HG02678 (cell line): Measurements from ENCODE around the gene VOPP1.
"Not testable (repeated sequence)": the region's sequence is repeated elsewhere in the genome, so short reads cannot be mapped to it uniquely, and the experiment has no call there.

Source experiments
- ATAC-seq: cut with Tn5 transposase; IDR thresholded peaks from one replicate; pipeline ENCODE4 v1.9.1; 2021; ENCODE audit warnings: mild to moderate bottlenecking, moderate library complexity; ENCODE audit not compliant: unreplicated experiment

The VOPP1 gene

GRCh38 chr7:55582656-55583055 lies 10.4 kb upstream of the VOPP1 start:
- ATAC-seq, result not testable (repeated sequence)

- ATAC-seq, result no peak
These were observed 4.5 kb upstream of the VOPP1 start for GRCh38 chr7:55576753-55577152.

- no peak for ATAC-seq
These were observed 3.4 kb upstream of the VOPP1 start for GRCh38 chr7:55575733-55576132.

- ATAC-seq, result no peak
These were observed 2.8 kb upstream of the VOPP1 start for GRCh38 chr7:55575098-55575497.

DNA sequence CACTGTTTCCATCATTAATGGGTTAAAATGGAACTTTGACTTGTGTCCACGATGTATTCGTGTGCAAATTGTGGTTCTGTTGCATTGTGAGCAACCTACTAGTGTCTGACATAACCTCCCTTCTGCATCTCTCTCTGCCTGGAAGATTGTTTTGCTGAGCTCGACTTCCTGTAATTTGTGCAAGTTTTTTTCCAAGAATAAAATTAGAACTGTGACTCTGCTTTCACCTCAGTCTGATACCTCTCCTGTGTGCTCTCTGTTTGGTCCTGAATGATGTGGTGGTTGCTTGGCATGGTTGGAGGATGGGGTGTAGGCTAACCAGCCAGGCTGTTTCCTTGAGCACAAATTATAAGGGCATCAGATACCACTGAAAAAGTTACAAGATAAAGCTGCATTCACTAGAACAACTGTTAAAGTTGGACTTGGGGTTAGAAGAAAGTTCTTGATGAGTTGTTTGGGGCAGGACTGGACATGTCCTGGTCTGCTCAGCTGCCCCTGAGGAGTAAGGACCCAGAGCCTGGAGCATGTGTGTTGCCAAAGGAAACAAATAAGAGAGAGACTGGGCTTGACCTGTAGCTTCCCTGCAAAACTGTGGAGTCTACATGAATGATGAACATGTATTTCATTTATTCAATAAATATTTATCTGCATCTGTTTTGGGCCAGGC lies 1.9 kb upstream of the VOPP1 start:
- ATAC-seq, result no peak

DNA sequence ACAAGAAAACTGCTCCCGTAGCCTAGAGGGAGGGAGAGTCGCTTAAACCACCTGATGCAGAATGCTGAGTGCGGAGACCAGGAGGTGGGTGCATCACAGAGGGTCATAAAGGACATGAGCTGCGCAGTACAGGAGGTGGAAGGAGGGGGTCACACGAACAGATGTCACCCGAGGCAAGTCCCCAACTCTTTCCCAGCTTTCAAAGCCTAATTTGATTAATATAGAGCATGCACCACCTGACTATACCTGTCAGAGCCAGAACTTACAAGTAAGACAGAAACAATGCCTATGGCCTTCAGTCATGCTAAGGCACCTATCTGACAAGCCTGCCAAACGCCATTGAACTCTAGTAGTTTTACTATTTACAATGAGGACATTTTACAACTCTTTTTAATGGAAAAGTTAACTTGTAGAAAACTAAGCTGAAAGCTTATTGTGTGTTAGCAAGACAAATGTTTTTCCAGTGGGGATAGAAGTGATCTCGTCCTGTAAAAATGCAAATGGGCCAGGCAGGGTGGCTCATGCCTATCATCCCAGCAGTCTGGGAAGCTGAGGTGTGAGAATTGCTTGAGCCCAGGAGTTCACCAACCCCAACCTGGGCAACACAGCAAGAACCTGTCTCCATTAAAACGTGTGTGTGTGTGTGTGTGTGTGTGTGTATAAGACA lies 1.1 kb upstream of the VOPP1 start:
- ATAC-seq, result no peak

- peak; percentile 17 for ATAC-seq
These were observed 558 bp downstream of the VOPP1 start for GRCh38 chr7:55571511-55572377.

DNA sequence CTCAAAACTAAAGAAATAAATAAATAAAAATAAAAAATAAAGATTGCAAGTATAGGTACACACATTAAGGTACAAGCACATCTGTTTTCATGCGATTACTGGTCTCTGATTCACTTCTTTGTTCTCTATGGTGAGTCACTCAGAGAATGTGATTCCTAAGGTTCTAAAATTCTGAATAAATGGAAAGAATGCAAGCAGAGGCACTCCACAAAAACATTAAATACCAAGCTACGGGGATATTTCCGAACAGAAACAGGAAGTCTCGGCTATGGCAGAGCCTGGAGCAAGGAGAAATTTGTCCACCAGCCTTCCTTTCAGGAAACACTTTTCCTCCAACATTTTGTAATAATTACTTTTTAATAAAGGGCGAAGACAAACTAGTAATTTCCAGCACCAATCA lies 1.4 kb downstream of the VOPP1 start:
- ATAC-seq, result no peak

- ATAC-seq, result peak; percentile 33
These were observed 2.0 kb downstream of the VOPP1 start for GRCh38 chr7:55570218-55570873.

GRCh38 chr7:55569797-55570196 lies 2.5 kb downstream of the VOPP1 start:
- peak; percentile 21 for ATAC-seq

DNA sequence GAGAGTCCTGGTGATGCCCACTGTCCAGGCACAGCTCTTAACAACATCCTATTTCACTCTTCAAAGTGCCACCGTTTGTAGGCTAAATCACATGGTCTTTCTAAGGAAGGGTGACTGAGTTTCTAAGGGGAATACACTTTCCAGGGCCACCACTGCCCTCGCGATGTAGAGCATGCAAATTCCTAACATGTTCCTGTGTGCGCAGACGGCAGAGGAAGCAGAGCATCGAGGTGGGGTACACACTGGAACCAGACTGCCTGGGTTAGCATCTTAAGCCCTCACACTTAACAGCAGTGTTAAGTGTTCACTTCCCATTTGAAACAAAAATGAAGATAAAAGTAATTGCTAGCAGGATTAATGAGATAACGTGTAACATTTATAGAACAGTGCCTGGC lies 3.0 kb downstream of the VOPP1 start:
- no peak for ATAC-seq

GRCh38 chr7:55568613-55569268 lies 3.6 kb downstream of the VOPP1 start:
- ATAC-seq, result no peak

GRCh38 chr7:55567571-55567970 lies 4.7 kb downstream of the VOPP1 start:
- ATAC-seq, result no peak

GRCh38 chr7:55565681-55566080 lies 6.6 kb downstream of the VOPP1 start:
- no peak for ATAC-seq

GRCh38 chr7:55563596-55564325 lies 8.5 kb downstream of the VOPP1 start:
- no peak for ATAC-seq

DNA sequence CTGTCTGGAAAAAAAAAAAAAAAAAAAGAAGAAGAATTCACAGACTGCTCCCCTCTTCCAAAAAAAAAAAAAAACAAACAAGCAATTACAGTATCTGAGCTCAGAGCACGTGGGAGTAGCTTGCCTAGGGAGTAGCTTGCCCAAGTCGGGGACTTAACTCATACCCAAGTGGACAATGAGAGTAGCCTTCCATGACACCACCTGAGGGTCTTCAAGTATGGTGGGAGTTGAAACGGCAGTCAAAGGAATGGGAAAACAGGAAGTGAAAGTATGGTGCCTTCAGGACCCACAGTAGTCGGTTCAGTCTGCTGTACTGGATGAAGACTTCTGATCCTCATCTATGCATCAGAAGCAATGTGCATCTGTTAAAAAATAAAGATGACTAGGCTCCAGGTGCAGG lies 10.6 kb downstream of the VOPP1 start:
- ATAC-seq, result no peak

DNA sequence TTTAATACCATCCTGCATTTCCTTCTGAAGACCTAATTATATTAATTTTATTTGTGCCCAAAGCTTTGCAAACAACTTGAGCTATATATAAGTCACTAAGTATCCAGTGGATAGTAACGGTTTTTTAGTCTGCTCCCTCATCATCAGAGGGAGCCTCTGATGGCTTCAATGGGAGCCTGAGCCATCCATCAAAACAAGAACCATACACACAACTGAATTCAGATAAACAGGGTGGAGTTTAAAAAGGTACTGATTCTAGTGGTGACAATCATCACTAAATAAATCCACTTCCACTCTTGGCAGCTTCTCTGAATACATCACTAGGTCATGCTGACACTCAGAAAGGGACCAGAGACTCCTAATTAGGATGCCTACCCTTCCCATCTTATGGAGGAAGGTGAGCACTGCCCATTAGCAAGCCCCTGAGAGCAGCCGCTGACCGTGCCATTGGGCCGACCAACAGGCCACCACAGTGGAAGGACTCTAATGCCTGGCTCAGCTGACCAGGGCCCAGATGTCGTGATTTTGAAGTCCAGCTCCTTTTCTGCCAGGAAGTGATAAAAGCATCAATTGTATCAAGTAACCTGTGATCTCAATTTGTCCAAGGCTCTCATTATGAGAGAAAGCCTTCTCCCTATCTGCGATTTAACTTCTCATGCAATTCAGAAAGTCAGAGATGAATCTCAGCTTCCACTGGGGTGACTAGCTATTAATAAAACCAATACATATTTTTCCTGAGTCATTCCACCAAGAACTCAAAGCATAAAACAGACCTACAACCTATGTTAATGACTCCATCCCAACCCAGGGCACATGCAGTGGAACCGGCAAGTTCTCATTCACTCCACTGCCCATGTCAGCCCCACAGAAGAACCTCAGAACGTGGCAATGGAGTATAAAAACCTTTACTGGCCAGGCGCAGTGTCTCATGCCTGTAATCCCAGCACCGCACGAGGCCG lies 13.1 kb downstream of the VOPP1 start:
- no peak for ATAC-seq

- peak; percentile 83 for ATAC-seq
These were observed 14.6 kb downstream of the VOPP1 start for GRCh38 chr7:55557666-55558188.

- no peak for ATAC-seq
These were observed 15.8 kb downstream of the VOPP1 start for GRCh38 chr7:55556492-55556891.
